Neural progenitor cell (in vitro differentiated cells): ENCODE measurements around the gene SMIM21.

Experiments used
- EZH2 ChIP-seq: fragments of 200-600 bp; sonication (generic); IDR thresholded peaks from 2 replicates; pipeline ENCODE4 v1.6.1; 2017; ENCODE audit warnings: antibody characterized with exemption, mild to moderate bottlenecking, moderate library complexity
- EZH2phosphoT487 ChIP-seq: fragments of 200-600 bp; sonication (generic); IDR thresholded peaks from 2 replicates; pipeline ENCODE4 v1.6.1; 2017; ENCODE audit warnings: antibody characterized with exemption
- TF ChIP-seq, protein P1 (sequence below): fragments of 200-600 bp; sonication (generic); IDR thresholded peaks from 2 replicates; pipeline ENCODE4 v1.5.1; 2017; ENCODE audit warnings: antibody characterized with exemption, mild to moderate bottlenecking

DNA sequence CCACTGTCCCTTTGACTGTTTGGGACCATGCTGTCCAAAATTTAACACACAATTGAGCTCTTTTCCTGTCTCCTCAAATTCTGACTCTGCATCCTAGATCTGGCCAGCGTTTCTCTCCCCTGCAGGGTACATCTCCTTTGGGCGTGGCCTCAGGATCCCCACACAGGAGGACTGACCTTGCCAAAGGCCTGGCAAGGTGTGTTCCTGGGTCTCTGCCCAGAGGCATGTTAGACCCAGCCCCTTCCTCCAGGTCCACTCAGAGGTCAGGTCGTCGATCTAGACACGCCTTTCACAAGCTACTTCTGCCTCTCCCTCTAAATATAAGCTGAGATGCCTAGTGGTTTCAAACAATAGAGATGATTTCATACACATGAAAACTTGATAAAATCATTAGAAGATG is 45.4 kb upstream of the SMIM21 start:
- TF ChIP-seq, protein P1, sequence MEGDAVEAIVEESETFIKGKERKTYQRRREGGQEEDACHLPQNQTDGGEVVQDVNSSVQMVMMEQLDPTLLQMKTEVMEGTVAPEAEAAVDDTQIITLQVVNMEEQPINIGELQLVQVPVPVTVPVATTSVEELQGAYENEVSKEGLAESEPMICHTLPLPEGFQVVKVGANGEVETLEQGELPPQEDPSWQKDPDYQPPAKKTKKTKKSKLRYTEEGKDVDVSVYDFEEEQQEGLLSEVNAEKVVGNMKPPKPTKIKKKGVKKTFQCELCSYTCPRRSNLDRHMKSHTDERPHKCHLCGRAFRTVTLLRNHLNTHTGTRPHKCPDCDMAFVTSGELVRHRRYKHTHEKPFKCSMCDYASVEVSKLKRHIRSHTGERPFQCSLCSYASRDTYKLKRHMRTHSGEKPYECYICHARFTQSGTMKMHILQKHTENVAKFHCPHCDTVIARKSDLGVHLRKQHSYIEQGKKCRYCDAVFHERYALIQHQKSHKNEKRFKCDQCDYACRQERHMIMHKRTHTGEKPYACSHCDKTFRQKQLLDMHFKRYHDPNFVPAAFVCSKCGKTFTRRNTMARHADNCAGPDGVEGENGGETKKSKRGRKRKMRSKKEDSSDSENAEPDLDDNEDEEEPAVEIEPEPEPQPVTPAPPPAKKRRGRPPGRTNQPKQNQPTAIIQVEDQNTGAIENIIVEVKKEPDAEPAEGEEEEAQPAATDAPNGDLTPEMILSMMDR: no peak
- TF ChIP-seq EZH2 (no peak), EZH2phosphoT487 (no peak)
